Mucosa of rectum (tissue), 2 donors: ENCODE results near the gene SOX14.

ENCODE experiments used
- H3K27ac ChIP-seq, 2 donors: one replicate each; pipeline ENCODE4 v1.7.0; 2013; ENCODE audit warnings: inconsistent platforms in 2 of 2, low read depth in 2 of 2, low read length in 2 of 2
- H3K27me3 ChIP-seq, 2 donors: one replicate each; pipeline ENCODE4 v1.7.0; 2013; ENCODE audit warnings: low read length in 2 of 2; ENCODE audit not compliant: control insufficient read depth in 2 of 2, insufficient read depth in 2 of 2
- H3K36me3 ChIP-seq, 2 donors: one replicate each; pipeline ENCODE4 v1.7.0; 2013; ENCODE audit warnings: low read length in 2 of 2; ENCODE audit not compliant: control insufficient read depth in 2 of 2, insufficient read depth in 2 of 2
- H3K4me1 ChIP-seq, 2 donors: one replicate each; pipeline ENCODE4 v1.7.0; 2013; ENCODE audit warnings: low read length in 2 of 2, mild to moderate bottlenecking in 1 of 2; ENCODE audit not compliant: control insufficient read depth in 2 of 2, insufficient read depth in 2 of 2
- H3K4me3 ChIP-seq, 2 donors: one replicate each; pipeline ENCODE4 v1.7.0; 2013; ENCODE audit warnings: low read length in 2 of 2
- H3K9ac ChIP-seq, 2 donors: one replicate each; pipeline ENCODE4 v1.7.0; 2013; ENCODE audit warnings: low read length in 2 of 2, low read depth in 1 of 2, mild to moderate bottlenecking in 1 of 2
- H3K9me3 ChIP-seq, 2 donors: one replicate each; pipeline ENCODE4 v1.7.0; 2013; ENCODE audit warnings: low read length in 2 of 2; ENCODE audit not compliant: control insufficient read depth in 2 of 2
- donor health status: healthy.
- donor health status: Normal muscosa, but diverticular disease.

SOX14 gene

GRCh38 chr3:137792626-137793271, 28.6 kb downstream of the SOX14 start:
- H3K9me3 ChIP-seq: no peaks in the 10 kb centered on the region

GRCh38 chr3:137796993-137797392, 32.9 kb downstream of the SOX14 start:
- H3K4me1 ChIP-seq: no peaks in the 10 kb centered on the region
- H3K27me3 ChIP-seq: no peaks in the 10 kb centered on the region
- no peaks in the 10 kb centered on the region for H3K36me3 ChIP-seq
- no peak overlapping the region for H3K9ac ChIP-seq
- H3K4me3 ChIP-seq: no peak overlapping the region
- H3K9me3 ChIP-seq: no peaks in the 10 kb centered on the region
- no peak overlapping the region for H3K27ac ChIP-seq

More at GRCh38 chr3:137792626-137793271, 28.6 kb downstream of the SOX14 start:
- Histone ChIP-seq H3K4me1 (no peaks in the 10 kb centered on the region), H3K36me3 (no peaks in the 10 kb centered on the region), H3K9ac (no peak overlapping the region), H3K4me3 (no peak overlapping the region), H3K27me3 (no peaks in the 10 kb centered on the region), H3K27ac (no peak overlapping the region)

- Histone ChIP-seq H3K9me3 (no peaks in the 10 kb centered on the region), H3K4me1 (no peaks in the 10 kb centered on the region), H3K9ac (no peak overlapping the region), H3K36me3 (no peaks in the 10 kb centered on the region), H3K4me3 (no peak overlapping the region), H3K27me3 (no peaks in the 10 kb centered on the region), H3K27ac (no peak overlapping the region)
Measured at GRCh38 chr3:137803215-137803614, 39.1 kb downstream of the SOX14 start.

- Histone ChIP-seq H3K27me3 (no peaks in the 10 kb centered on the region), H3K4me1 (no peaks in the 10 kb centered on the region), H3K9me3 (no peaks in the 10 kb centered on the region), H3K36me3 (no peaks in the 10 kb centered on the region), H3K9ac (no peak overlapping the region), H3K4me3 (no peak overlapping the region), H3K27ac (no peak overlapping the region)
Measured at GRCh38 chr3:137807998-137808397, 43.9 kb downstream of the SOX14 start.

GRCh38 chr3:137809509-137809908, 45.4 kb downstream of the SOX14 start:
- Histone ChIP-seq H3K9ac (no peak overlapping the region), H3K4me1 (no peaks in the 10 kb centered on the region), H3K27me3 (no peaks in the 10 kb centered on the region), H3K4me3 (no peak overlapping the region), H3K9me3 (no peaks in the 10 kb centered on the region), H3K36me3 (no peaks in the 10 kb centered on the region), H3K27ac (no peak overlapping the region)

GRCh38 chr3:137812023-137812422, 47.9 kb downstream of the SOX14 start:
- no peaks in the 10 kb centered on the region for H3K36me3 ChIP-seq
- no peaks in the 10 kb centered on the region for H3K9me3 ChIP-seq
- H3K27ac ChIP-seq: no peak overlapping the region
- no peaks in the 10 kb centered on the region for H3K4me1 ChIP-seq
- H3K27me3 ChIP-seq: no peaks in the 10 kb centered on the region
- H3K4me3 ChIP-seq: no peak overlapping the region
- H3K9ac ChIP-seq: no peak overlapping the region

GRCh38 chr3:137815251-137815650, 51.1 kb downstream of the SOX14 start:
- H3K27ac ChIP-seq: no peak overlapping the region
- H3K27me3 ChIP-seq: no peaks in the 10 kb centered on the region
- H3K4me1 ChIP-seq: no peaks in the 10 kb centered on the region
- H3K9ac ChIP-seq: no peak overlapping the region
- H3K4me3 ChIP-seq: no peak overlapping the region
- no peaks in the 10 kb centered on the region for H3K9me3 ChIP-seq
- H3K36me3 ChIP-seq: no peaks in the 10 kb centered on the region
